WTC11 (cell line): ENCODE data around the gene PHF14.

Source experiments
- CTCF ChIP-seq: fragments of 200-600 bp; IDR thresholded peaks from 2 replicates; pipeline ENCODE4 v1.8.0; 2022; ENCODE audit warnings: antibody characterized with exemption
- MAX ChIP-seq: sonication (generic); formaldehyde crosslinking; IDR thresholded peaks from 2 replicates; pipeline ENCODE4 v1.8.0; 2022; ENCODE audit warnings: mild to moderate bottlenecking, missing genetic modification reagents
- PRRX2 ChIP-seq: fragments of 250-450 bp; sonication (Bioruptor Pico); IDR thresholded peaks from 2 replicates; pipeline ENCODE4 v1.8.0; 2021; ENCODE audit warnings: mild to moderate bottlenecking
- RELA ChIP-seq: sonication (generic); formaldehyde crosslinking; IDR thresholded peaks from 2 replicates; pipeline ENCODE4 v1.8.1; 2022; ENCODE audit warnings: missing genetic modification reagents, mild to moderate bottlenecking, borderline replicate concordance
- USF2 ChIP-seq: sonication (generic); formaldehyde crosslinking; IDR thresholded peaks from 2 replicates; pipeline ENCODE4 v1.8.1; 2023; ENCODE audit warnings: mild to moderate bottlenecking, missing genetic modification reagents, moderate library complexity

- no peak for TF ChIP-seq CTCF
- TF ChIP-seq MAX (CRISPR knock-in tag), result no peak
- TF ChIP-seq PRRX2, result no peak
- no peak for TF ChIP-seq USF2 (CRISPR knock-in tag)
- no peak for TF ChIP-seq RELA (CRISPR knock-in tag)
These were observed 49.3 kb upstream of the PHF14 start for GRCh38 chr7:10924370-10924769.
